ENCODE data around the gene FAM222A. TPM values are rescaled to one million over a fixed set of nuclear protein-coding genes. Genes with fewer than 3 reads are reported as not detected.

FAM222A gene
- total RNA-seq, 1 donor, result 0.36 TPM

DNA sequence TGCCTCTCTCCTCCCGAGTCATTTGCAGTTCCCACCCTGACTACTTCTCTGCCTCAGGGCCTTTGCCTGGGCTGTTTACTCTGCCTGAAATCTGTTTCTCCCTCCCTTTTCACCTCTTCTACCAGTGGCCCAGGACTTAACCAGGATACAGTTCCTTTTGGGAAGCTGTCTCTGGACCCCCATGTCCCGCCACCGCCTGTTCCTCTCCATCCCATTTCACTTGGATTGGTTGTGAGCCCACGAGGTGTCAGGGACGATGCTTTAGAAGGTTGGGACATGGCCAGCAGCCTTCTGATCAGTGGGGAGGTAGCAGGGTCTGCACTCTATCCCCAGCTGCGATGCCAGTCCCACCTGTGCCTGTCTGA lies 51.8 kb downstream of the FAM222A start:
- H4K20me1 ChIP-seq (ENCODE audit: insufficient read depth, low read length), result no peaks in the 10 kb centered on the region
- no peaks in the 10 kb centered on the region for H3K27me3 ChIP-seq (ENCODE audit: insufficient read depth, low read length)
- H3K36me3 ChIP-seq (ENCODE audit: insufficient read depth, low read length), result no peaks in the 10 kb centered on the region
- TF ChIP-seq, protein P1, sequence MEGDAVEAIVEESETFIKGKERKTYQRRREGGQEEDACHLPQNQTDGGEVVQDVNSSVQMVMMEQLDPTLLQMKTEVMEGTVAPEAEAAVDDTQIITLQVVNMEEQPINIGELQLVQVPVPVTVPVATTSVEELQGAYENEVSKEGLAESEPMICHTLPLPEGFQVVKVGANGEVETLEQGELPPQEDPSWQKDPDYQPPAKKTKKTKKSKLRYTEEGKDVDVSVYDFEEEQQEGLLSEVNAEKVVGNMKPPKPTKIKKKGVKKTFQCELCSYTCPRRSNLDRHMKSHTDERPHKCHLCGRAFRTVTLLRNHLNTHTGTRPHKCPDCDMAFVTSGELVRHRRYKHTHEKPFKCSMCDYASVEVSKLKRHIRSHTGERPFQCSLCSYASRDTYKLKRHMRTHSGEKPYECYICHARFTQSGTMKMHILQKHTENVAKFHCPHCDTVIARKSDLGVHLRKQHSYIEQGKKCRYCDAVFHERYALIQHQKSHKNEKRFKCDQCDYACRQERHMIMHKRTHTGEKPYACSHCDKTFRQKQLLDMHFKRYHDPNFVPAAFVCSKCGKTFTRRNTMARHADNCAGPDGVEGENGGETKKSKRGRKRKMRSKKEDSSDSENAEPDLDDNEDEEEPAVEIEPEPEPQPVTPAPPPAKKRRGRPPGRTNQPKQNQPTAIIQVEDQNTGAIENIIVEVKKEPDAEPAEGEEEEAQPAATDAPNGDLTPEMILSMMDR (IDR thresholded peaks at IDR 0.05; ENCODE audit: extremely low read depth, low read depth, low read length), result no peak
- peaks cover 4% of the 10 kb centered on the region for H3K9me3 ChIP-seq (ENCODE audit: low read depth, low read length)
- no peaks in the 10 kb centered on the region for H3K79me2 ChIP-seq (ENCODE audit: insufficient read depth, low read length)
- no peak overlapping the region for H2AFZ ChIP-seq (ENCODE audit: low read length)
- DNase-seq (ENCODE audit: insufficient read length, low spot score, missing footprints), result peak; percentile 17
- H3K4me1 ChIP-seq (ENCODE audit: insufficient read depth, low read length), result no peaks in the 10 kb centered on the region
- H3K4me2 ChIP-seq (ENCODE audit: insufficient read depth, low read length), result no peak overlapping the region
- H3K4me3 ChIP-seq (ENCODE audit: insufficient read depth, low read length), result no peak overlapping the region
- no peak overlapping the region for H3K27ac ChIP-seq (ENCODE audit: low read depth, low read length)

- Histone ChIP-seq H4K20me1 (ENCODE audit: insufficient read depth, low read length) (no peaks in the 10 kb centered on the region), H3K79me2 (ENCODE audit: insufficient read depth, low read length) (no peaks in the 10 kb centered on the region), H3K4me3 (ENCODE audit: insufficient read depth, low read length) (no peak overlapping the region), H2AFZ (ENCODE audit: low read length) (no peak overlapping the region), H3K27me3 (ENCODE audit: insufficient read depth, low read length) (no peaks in the 10 kb centered on the region), H3K27ac (ENCODE audit: low read depth, low read length) (no peak overlapping the region), H3K4me1 (ENCODE audit: insufficient read depth, low read length) (no peaks in the 10 kb centered on the region), H3K36me3 (ENCODE audit: insufficient read depth, low read length) (no peaks in the 10 kb centered on the region), H3K9me3 (ENCODE audit: low read depth, low read length) (peaks cover 4% of the 10 kb centered on the region), H3K4me2 (ENCODE audit: insufficient read depth, low read length) (no peak overlapping the region)
- DNase-seq (ENCODE audit: insufficient read length, low spot score, missing footprints), result no peak
- TF ChIP-seq, protein P1 (IDR thresholded peaks at IDR 0.05; ENCODE audit: extremely low read depth, low read depth, low read length), result no peak
Observed at GRCh38 chr12:109766251-109766778, 52.7 kb downstream of the FAM222A start.

GRCh38 chr12:109767456-109767855 lies 53.8 kb downstream of the FAM222A start:
- no peaks in the 10 kb centered on the region for H3K79me2 ChIP-seq (ENCODE audit: insufficient read depth, low read length)
- H2AFZ ChIP-seq (ENCODE audit: low read length), result no peak overlapping the region
- no peaks in the 10 kb centered on the region for H3K27me3 ChIP-seq (ENCODE audit: insufficient read depth, low read length)
- DNase-seq (ENCODE audit: insufficient read length, low spot score, missing footprints), result no peak
- no peaks in the 10 kb centered on the region for H4K20me1 ChIP-seq (ENCODE audit: insufficient read depth, low read length)
- H3K27ac ChIP-seq (ENCODE audit: low read depth, low read length), result no peak overlapping the region
- H3K4me3 ChIP-seq (ENCODE audit: insufficient read depth, low read length), result no peak overlapping the region
- no peak overlapping the region for H3K4me2 ChIP-seq (ENCODE audit: insufficient read depth, low read length)
- H3K36me3 ChIP-seq (ENCODE audit: insufficient read depth, low read length), result no peaks in the 10 kb centered on the region
- H3K9me3 ChIP-seq (ENCODE audit: low read depth, low read length), result peaks cover 4% of the 10 kb centered on the region
- H3K4me1 ChIP-seq (ENCODE audit: insufficient read depth, low read length), result no peaks in the 10 kb centered on the region
- TF ChIP-seq, protein P1 (IDR thresholded peaks at IDR 0.05; ENCODE audit: extremely low read depth, low read depth, low read length), result no peak

DNA sequence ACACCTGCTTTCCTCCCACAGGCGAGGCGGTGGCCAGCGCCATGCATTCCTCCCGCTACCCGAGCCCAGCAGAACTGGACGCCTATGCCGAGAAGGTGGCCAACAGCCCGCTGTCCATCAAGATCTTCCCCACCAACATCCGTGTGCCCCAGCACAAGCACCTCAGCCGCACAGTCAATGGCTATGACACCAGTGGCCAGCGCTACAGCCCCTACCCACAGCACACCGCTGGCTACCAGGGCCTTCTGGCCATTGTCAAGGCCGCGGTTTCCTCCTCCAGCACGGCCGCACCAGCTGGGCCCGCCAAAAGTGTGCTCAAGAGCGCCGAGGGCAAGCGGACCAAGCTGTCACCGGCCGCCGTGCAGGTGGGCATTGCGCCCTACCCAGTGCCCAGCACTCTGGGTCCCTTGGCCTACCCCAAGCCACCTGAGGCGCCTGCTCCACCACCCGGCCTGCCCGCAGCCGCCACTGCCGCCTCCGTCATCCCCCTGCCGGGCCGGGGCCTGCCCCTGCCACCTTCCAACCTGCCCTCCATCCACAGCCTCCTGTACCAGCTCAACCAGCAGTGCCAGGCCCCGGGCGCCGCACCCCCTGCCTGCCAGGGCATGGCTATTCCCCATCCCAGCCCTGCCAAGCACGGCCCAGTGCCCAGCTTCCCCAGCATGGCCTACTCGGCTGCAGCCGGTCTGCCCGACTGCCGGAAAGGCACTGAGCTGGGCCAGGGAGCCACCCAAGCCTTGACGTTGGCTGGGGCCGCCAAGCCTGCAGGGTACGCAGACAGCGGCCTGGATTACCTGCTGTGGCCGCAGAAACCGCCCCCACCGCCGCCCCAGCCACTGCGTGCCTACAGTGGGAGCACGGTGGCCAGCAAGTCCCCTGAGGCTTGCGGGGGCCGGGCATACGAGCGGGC lies 54.6 kb downstream of the FAM222A start:
- Histone ChIP-seq H3K27ac (ENCODE audit: low read depth, low read length) (no peak overlapping the region), H2AFZ (ENCODE audit: low read length) (no peak overlapping the region), H3K36me3 (ENCODE audit: insufficient read depth, low read length) (no peaks in the 10 kb centered on the region), H3K4me1 (ENCODE audit: insufficient read depth, low read length) (peaks cover 4% of the 10 kb centered on the region), H4K20me1 (ENCODE audit: insufficient read depth, low read length) (no peaks in the 10 kb centered on the region), H3K4me3 (ENCODE audit: insufficient read depth, low read length) (no peak overlapping the region), H3K9me3 (ENCODE audit: low read depth, low read length) (peaks cover 4% of the 10 kb centered on the region), H3K27me3 (ENCODE audit: insufficient read depth, low read length) (no peaks in the 10 kb centered on the region), H3K4me2 (ENCODE audit: insufficient read depth, low read length) (no peak overlapping the region), H3K79me2 (ENCODE audit: insufficient read depth, low read length) (no peaks in the 10 kb centered on the region)
- DNase-seq (ENCODE audit: insufficient read length, low spot score, missing footprints), result no peak
- TF ChIP-seq, protein P1 (IDR thresholded peaks at IDR 0.05; ENCODE audit: extremely low read depth, low read depth, low read length), result no peak

Measured in osteoblast (primary cell).